T-cell (primary cell): ENCODE measurements around the gene ANO2. TPM values are rescaled to one million over a fixed set of nuclear protein-coding genes. Genes with fewer than 3 reads are reported as not detected.
"Not testable (repeated sequence)": the region's sequence is repeated elsewhere in the genome, so short reads cannot be mapped to it uniquely, and the experiment has no call there.

Experiments
- ATAC-seq, 4 experiments: fragments of 200-7000 bp in 3 of 4; fragments of 150-1000 bp in 1 of 4; cut with Tn5 transposase; replicated peaks in 1 of 4; 1 replicate in 3 of 4; 2 replicates in 1 of 4; pipeline ENCODE4 v1.10.0; 2021; ENCODE audit warnings: moderate library complexity in 3 of 4, mild to moderate bottlenecking in 2 of 4, moderate number of reproducible peaks in 1 of 4
- CTCF ChIA-PET, 2 donors: fragments of 300-600 bp; sonication (Branson Sonifier 250); formaldehyde crosslinking; loops; one replicate each; lab custom pipeline; 2022; ENCODE audit warnings: antibody characterized with exemption in 2 of 2; lab: Charles Lee
- POLR2A ChIA-PET, 2 donors: fragments of 300-600 bp; sonication (Branson Sonifier 250); formaldehyde crosslinking; loops; one replicate each; lab custom pipeline; 2022; ENCODE audit warnings: antibody characterized with exemption in 2 of 2; lab: Charles Lee
- DNase-seq, 35 experiments: peaks; one replicate each; pipeline versions ENCODE4 v3.0.0 to v3.0.0-alpha.2; 2013 to 2023
- H3K27ac ChIP-seq: one replicate; pipeline ENCODE4 v1.5.1; 2013; ENCODE audit warnings: low read length
- H3K27me3 ChIP-seq, 2 experiments: replicated peaks in 1 of 2; 1 replicate in 1 of 2; 2 replicates in 1 of 2; pipeline versions ENCODE4 v1.6.1 to v1.7.0; 2013; ENCODE audit warnings: low read length in 1 of 2, mixed read lengths in 1 of 2; ENCODE audit not compliant: control insufficient read depth in 2 of 2, insufficient read depth in 2 of 2; ENCODE audit errors: extremely low read depth in 1 of 2
- H3K36me3 ChIP-seq, 2 donors: 1 replicate in 1 of 2; 2 replicates in 1 of 2; pipeline versions ENCODE4 v1.6.1 to v1.7.0; 2013; ENCODE audit warnings: low read length in 1 of 2; ENCODE audit not compliant: control insufficient read depth in 2 of 2, insufficient read depth in 1 of 2; ENCODE audit errors: extremely low read depth in 1 of 2
- H3K4me1 ChIP-seq, 2 experiments: 1 replicate in 1 of 2; 2 replicates in 1 of 2; pipeline versions ENCODE4 v1.6.1 to v1.7.0; 2013; ENCODE audit warnings: low read length in 2 of 2, mixed read lengths in 1 of 2; ENCODE audit not compliant: insufficient read depth in 2 of 2, control insufficient read depth in 1 of 2; ENCODE audit errors: extremely low read depth in 1 of 2
- H3K4me3 ChIP-seq, 2 donors: 1 replicate in 1 of 2; 2 replicates in 1 of 2; pipeline versions ENCODE4 v1.5.1 to v1.7.0; 2013; ENCODE audit warnings: mild to moderate bottlenecking in 2 of 2, low read length in 1 of 2, moderate library complexity in 1 of 2; ENCODE audit not compliant: control insufficient read depth in 1 of 2; ENCODE audit errors: extremely low read depth in 1 of 2
- H3K9me3 ChIP-seq: 2 replicates; pipeline ENCODE4 v1.7.0; 2013
- H3K27ac Mint-ChIP-seq, 2 donors: one replicate each; pipeline ENCODE4 v1.8.0; 2020 to 2021; ENCODE audit warnings: mild to moderate bottlenecking in 2 of 2, mixed read lengths in 2 of 2
- H3K27me3 Mint-ChIP-seq, 2 donors: one replicate each; pipeline ENCODE4 v1.8.0; 2021 to 2022; ENCODE audit warnings: mixed read lengths in 2 of 2
- H3K36me3 Mint-ChIP-seq: one replicate; pipeline ENCODE4 v1.8.0; 2021; ENCODE audit warnings: mixed read lengths
- H3K4me1 Mint-ChIP-seq, 3 donors: one replicate each; pipeline ENCODE4 v1.8.0; 2020 to 2022; ENCODE audit warnings: mixed read lengths in 3 of 3, mild to moderate bottlenecking in 1 of 3
- H3K4me3 Mint-ChIP-seq, 3 donors: one replicate each; pipeline ENCODE4 v1.8.0; 2020 to 2022; ENCODE audit warnings: mild to moderate bottlenecking in 3 of 3, mixed read lengths in 3 of 3, moderate library complexity in 3 of 3
- H3K9me3 Mint-ChIP-seq, 3 donors: one replicate each; pipeline ENCODE4 v1.8.0; 2020 to 2022; ENCODE audit warnings: mixed read lengths in 3 of 3
- WGBS: methylation state at CpG from one replicate; pipeline ENCODE4 v1.1.5; 2013; ENCODE audit warnings: missing lambda C conversion rate; ENCODE audit not compliant: insufficient coverage; 5-methylcytosine and 5-hydroxymethylcytosine counted together
- total RNA-seq, 35 experiments: library from RNA in 6 of 35; stranded (reverse) in 6 of 35; fragments of 120-200 nt in 1 of 35; gene quantifications; one replicate each; pipeline versions ENCODE4 v1.2.1 to v1.2.4 and lab custom pipeline; 2013 to 2026

Gene ANO2
- total RNA-seq, 5 donors from 2014 or later (not counting 1 experiment from before 2014, with no cell fraction given): not detected

DNA sequence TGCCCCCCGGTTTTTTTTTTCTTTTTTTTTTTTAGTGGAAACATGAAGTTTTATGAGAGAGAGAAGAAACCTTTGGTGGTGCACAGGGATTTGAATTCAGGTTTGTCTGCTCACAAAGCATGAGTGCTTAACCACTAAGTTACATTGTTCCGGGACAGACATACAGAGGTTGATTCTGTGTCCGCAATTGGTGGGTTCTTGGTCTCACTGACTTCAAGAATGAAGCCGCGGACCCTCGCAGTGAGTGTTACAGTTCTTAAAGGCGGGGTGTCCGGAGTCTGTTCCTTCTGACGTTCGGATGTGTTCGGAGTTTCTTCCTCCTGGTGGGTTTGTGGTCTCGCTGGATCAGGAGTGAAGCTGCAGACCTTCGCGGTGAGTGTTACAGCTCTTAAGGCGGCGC lies 57.2 kb downstream of the ANO2 start:
- peaks cover 30 to 37% of the 10 kb centered on the region in 2 donors for H3K27me3 Mint-ChIP-seq
- H3K4me1 ChIP-seq, ATAC-seq, H3K36me3 Mint-ChIP-seq, H3K9me3 ChIP-seq, POLR2A ChIA-PET, H3K36me3 ChIP-seq, DNase-seq, H3K9me3 Mint-ChIP-seq, H3K27ac ChIP-seq, CTCF ChIA-PET, H3K27ac Mint-ChIP-seq: not testable (repeated sequence)
- peak overlapping the region; percentile 66 to 76 (median 68) for H3K4me3 Mint-ChIP-seq
- H3K4me3 ChIP-seq: peak overlapping the region in 1 of 2 donors; percentile 48
- peaks cover 11 to 14% (median 12%) of the 10 kb centered on the region in 3 donors for H3K4me1 Mint-ChIP-seq
- WGBS: 0% methylated on average over 11 of the region's 16 CpGs
- peaks cover 0 to 43% of the 10 kb centered on the region in 2 experiments for H3K27me3 ChIP-seq

DNA sequence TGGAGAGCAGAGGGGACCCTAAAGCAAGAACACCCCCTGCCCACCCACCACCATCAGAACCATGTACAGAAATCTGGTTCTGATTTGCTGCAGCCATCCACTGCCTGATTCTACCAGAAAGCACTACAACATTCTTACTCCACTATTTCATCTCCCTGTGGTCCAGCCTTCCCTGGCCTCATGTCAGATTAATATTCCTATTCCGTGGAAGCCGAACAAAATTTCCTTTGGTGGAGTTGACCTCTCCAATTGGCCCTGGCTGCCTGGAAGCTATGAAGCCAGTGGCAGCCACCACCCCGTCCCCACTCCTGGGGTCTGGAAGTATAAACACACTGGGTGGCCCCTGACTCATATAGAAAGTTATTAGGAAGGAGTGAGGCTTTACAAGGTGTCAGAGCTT lies 60.2 kb downstream of the ANO2 start:
- no peak overlapping the region for H3K4me3 Mint-ChIP-seq
- POLR2A ChIA-PET: interaction anchor here in 1 of 2 donors (0.6 kb wide), 1 partner anchor 501 kb away, joined by 3 read pairs; no protein-coding TSS in a partner anchor

DNA sequence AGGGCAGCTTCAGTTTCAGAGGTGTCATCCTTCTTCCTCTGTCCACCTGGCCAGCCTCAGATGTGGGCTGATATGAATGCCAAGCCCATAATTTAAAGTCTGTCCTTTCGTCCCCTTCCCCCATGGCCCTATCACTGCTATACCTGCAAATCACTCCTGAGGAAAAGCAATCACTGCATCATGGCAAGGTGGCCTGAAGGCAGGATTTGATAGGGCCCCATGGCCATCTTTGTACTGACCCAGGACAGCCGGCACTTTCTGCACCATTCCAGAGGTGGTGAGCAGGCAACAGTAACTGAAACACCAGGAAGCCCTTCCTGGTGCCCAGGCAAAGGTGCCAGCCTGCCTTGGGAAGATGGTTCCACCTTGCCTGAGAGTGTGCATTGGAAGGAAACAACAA lies 60.8 kb downstream of the ANO2 start:
- H3K27ac ChIP-seq: no peak overlapping the region
- H3K4me3 ChIP-seq: no peak overlapping the region
- Mint-ChIP-seq H3K4me3 (no peak overlapping the region), H3K27ac (no peak overlapping the region), H3K4me1 (peaks cover 11 to 14% (median 12%) of the 10 kb centered on the region in 3 donors), H3K9me3 (no peaks in the 10 kb centered on the region), H3K36me3 (no peaks in the 10 kb centered on the region), H3K27me3 (peaks cover 32 to 41% of the 10 kb centered on the region in 2 donors)
- CTCF ChIA-PET: no interaction called here
- POLR2A ChIA-PET: no interaction called here
- ATAC-seq: no peak
- DNase-seq: no peak
- no peaks in the 10 kb centered on the region for H3K9me3 ChIP-seq
- H3K4me1 ChIP-seq: peaks cover 0 to 2% of the 10 kb centered on the region in 2 experiments
- WGBS: 61% methylated on average over 2 of the region's 2 CpGs
- peaks cover 0 to 43% of the 10 kb centered on the region in 2 experiments for H3K27me3 ChIP-seq
- no peaks in the 10 kb centered on the region for H3K36me3 ChIP-seq

More for the DNA sequence above, 60.2 kb downstream of the ANO2 start:
- Mint-ChIP-seq H3K27me3 (peaks cover 32 to 45% of the 10 kb centered on the region in 2 donors), H3K27ac (no peak overlapping the region), H3K36me3 (no peaks in the 10 kb centered on the region), H3K4me1 (peaks cover 11 to 14% (median 12%) of the 10 kb centered on the region in 3 donors), H3K9me3 (no peaks in the 10 kb centered on the region)
- Histone ChIP-seq H3K36me3 (no peaks in the 10 kb centered on the region), H3K9me3 (no peaks in the 10 kb centered on the region), H3K4me3 (no peak overlapping the region), H3K27me3 (peaks cover 0 to 46% of the 10 kb centered on the region in 2 experiments), H3K27ac (no peak overlapping the region), H3K4me1 (peaks cover 0 to 2% of the 10 kb centered on the region in 2 experiments)
- CTCF ChIA-PET: no interaction called here
- 100% methylated on average over 2 of the region's 3 CpGs for WGBS
- DNase-seq (no peak), ATAC-seq (no peak)

DNA sequence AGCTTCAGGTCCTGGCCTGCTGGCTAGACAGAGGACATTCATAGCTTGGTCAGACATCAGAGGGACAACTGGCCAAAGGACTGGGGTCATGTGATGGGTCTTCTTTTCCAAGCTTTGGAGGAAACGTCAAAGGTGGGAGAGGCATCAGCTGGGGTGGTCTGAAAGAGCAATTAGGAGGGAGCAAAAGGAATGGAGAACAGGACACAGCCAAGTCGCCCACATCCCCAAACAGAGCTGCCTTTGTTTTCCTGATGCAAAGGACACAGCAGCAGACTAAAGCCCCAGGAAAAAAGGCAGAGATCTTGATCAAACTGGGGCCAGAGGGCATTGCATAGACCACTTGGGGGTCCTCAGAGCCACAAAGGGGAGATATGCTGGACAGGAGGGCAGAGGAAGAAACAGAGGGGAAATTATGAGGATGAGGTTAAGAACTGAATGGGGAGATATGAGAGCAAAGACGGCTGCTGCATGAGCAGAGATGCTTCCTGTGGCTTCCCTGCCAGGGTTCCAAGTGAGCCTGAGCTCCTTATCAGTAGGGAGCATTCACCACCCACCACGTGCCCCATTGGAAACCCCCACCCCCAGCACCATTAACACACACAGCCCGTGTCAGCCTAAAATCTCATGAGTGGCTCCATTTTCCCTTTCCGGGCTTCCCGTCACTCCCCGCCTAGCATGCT lies 62.4 kb downstream of the ANO2 start:
- Histone ChIP-seq H3K27me3 (peaks cover 0 to 35% of the 10 kb centered on the region in 2 experiments), H3K27ac (no peak overlapping the region), H3K36me3 (no peaks in the 10 kb centered on the region), H3K9me3 (no peaks in the 10 kb centered on the region), H3K4me1 (peaks cover 0 to 2% of the 10 kb centered on the region in 2 experiments), H3K4me3 (no peak overlapping the region)
- DNase-seq (no peak), ATAC-seq (no peak)
- Mint-ChIP-seq H3K27ac (no peak overlapping the region), H3K4me3 (no peak overlapping the region), H3K36me3 (no peaks in the 10 kb centered on the region), H3K4me1 (peaks cover 5 to 6% (median 5%) of the 10 kb centered on the region in 3 donors), H3K9me3 (no peaks in the 10 kb centered on the region), H3K27me3 (peaks cover 29 to 32% of the 10 kb centered on the region in 2 donors)
- POLR2A ChIA-PET: no interaction called here
- 24% methylated on average over 8 of the region's 8 CpGs for WGBS
- CTCF ChIA-PET: interaction anchor here in 1 of 2 donors (0.6 kb wide), 1 partner anchor 1579 kb away, joined by 3 read pairs; no protein-coding TSS in a partner anchor

DNA sequence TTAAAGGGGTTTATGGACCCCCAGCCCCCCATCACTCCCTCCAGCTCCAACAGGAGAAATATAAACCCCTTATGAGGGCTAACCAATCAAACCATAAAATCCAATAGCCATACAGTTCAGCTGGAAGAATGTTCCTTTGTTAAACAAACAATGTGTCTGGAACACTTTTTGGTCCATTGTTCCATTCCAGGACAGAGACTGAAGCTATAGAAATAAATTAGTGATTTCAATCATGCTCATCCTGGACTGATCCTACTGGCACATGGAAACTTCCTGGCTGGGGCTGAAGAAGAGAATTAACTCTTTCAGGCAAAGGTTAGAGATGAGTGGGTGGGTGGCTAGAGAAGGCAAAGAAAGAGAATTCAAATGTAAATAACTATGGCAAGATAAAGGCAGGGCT lies 63.4 kb downstream of the ANO2 start:
- H3K27me3 ChIP-seq: peaks cover 0 to 35% of the 10 kb centered on the region in 2 experiments
- ChIA-PET CTCF (no interaction called here), POLR2A (no interaction called here)
- peaks cover 33 to 34% of the 10 kb centered on the region in 2 donors for H3K27me3 Mint-ChIP-seq
- H3K9me3 ChIP-seq: no peaks in the 10 kb centered on the region
- no peak overlapping the region for H3K4me3 ChIP-seq
- no peaks in the 10 kb centered on the region for H3K4me1 ChIP-seq
- H3K9me3 Mint-ChIP-seq: no peaks in the 10 kb centered on the region
- H3K27ac Mint-ChIP-seq: no peak overlapping the region
- no peak for ATAC-seq
- H3K36me3 Mint-ChIP-seq: no peaks in the 10 kb centered on the region
- H3K4me1 Mint-ChIP-seq: peaks cover 0 to under 1% (median under 1%) of the 10 kb centered on the region in 3 donors
- H3K36me3 ChIP-seq: no peaks in the 10 kb centered on the region
- no peak for DNase-seq
- H3K4me3 Mint-ChIP-seq: no peak overlapping the region
- H3K27ac ChIP-seq: no peak overlapping the region

DNA sequence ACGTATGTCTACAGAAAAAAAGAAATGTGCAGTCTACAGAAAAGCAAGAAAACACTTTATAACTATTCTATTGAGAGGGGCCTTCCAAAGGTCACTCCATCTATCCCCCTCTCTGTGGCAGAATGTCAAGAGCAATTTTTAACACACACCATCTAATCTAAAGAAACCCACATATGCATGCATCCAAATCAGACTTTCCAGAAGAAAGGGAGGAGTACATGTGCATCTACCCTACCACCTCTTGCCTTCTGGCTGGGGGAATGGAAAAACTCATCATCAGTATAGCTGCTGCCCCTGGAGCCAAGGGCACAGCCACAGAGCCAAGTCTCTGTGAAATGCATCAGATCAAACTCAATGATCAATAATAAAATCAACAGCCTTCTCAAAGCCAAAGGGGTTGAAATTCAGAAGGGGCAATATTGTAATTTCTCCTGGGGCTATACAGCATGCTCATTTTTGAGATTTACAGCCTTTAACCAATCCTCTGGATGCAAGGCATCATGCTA lies 63.9 kb downstream of the ANO2 start:
- Mint-ChIP-seq H3K4me3 (no peak overlapping the region), H3K36me3 (no peaks in the 10 kb centered on the region), H3K27ac (no peak overlapping the region), H3K9me3 (no peaks in the 10 kb centered on the region), H3K27me3 (peaks cover 31 to 32% of the 10 kb centered on the region in 2 donors), H3K4me1 (no peaks in the 10 kb centered on the region)
- ATAC-seq: no peak
- Histone ChIP-seq H3K9me3 (no peaks in the 10 kb centered on the region), H3K36me3 (no peaks in the 10 kb centered on the region), H3K4me3 (no peak overlapping the region), H3K27me3 (peaks cover 0 to 34% of the 10 kb centered on the region in 2 experiments), H3K27ac (no peak overlapping the region), H3K4me1 (no peaks in the 10 kb centered on the region)
- WGBS: no CpG with 5 or more reads among the region's 1 CpG
- no peak for DNase-seq
- POLR2A ChIA-PET: no interaction called here
- CTCF ChIA-PET: no interaction called here
